ENCODE measurements around the gene OOSP1.
"Not testable (repeated sequence)": the region's sequence is repeated elsewhere in the genome, so short reads cannot be mapped to it uniquely, and the experiment has no call there.

The OOSP1 gene, protein sequence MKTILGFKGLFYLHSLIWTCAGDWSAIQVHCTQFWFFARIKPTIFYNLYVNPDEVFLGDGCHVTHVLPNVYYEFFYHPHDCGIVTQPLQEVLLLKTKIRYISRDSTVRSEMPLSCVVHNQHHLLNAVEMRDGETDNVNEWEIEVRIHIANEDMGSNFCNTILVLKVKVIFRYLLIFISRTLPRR

DNA sequence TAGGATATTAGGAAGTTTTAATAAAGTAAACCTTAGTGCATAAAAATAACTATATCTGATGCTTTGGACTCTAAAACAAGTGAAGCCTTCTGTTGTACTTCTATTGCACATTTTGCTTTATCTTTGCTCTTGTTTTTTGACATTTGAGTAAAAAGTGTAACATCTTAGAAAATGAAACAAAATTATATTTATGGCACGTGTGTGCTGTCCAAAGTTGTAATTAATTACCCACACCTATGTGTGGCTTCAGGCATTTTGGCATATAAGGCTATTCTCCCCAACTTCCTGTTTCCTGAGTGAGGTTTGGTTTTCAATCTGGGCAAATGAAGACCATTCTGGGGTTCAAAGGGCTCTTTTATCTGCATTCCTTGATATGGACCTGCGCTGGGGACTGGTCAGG, at the start of gene OOSP1:
TSS of gene OOSP1 (plus strand) at position 301 of the 400 bp plus-strand sequence. CDS start at position 324, 23 bp downstream.
- DNase-seq = no peak

DNA sequence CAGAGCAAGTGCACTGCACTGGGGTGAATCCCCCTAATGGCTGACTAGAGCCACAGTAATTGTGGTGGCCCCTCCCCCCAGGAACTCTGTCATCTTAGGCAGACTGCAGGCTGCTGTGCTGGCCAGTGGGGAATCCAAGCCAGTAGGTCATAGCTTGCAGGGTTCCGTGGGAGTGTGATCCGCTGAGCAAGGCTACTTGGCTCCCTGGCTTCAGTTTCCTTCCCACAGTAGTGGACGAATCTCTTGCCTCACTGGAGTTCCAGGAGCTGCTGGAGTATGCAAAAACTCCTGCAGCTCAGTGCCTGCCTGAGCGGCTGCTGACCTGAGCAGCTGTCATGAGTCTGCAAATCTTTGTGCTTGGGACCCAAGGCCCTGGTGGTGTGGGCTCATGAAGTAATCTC, 46.5 kb upstream of the OOSP1 start:
- DNase-seq = no peak

DNA sequence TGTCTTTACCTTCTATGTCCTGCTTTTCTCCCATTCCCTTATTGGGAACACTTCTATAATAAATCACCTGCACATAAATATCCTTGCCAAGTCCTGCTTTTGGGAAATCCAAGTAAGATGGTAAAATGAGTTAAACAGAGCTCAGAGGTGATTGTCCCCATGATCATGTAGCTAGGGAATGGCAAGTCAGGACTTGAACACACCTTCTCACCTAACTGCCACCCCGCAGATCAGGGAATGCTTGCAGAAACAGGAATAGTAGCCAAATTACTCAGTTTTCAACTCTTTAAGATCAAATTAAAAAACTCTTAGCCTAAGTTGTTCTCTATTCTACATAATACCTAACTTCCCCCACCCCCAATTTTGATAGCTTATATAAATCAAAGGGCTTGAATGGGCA, 43.6 kb upstream of the OOSP1 start:
- DNase-seq = no peak

DNA sequence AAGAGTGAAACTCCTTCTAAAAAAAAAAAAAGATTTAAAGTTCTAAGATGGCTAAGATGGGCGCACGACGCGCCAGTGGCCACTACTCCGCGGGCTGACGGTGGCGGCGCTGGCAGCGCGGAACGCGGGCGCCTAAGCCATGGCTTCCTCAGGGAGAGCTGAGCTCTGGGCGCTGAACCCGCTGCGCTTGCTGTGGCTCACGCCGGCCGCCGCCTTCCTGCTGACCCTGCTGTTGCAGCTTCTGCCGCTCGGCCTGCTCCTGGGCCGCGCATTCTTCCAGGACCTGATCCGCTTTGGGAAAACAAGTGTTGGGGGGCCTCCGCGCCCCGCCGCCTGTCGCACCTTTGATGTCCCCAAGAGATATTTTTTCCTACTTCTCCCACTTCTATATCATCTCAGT, 40.2 kb upstream of the OOSP1 start:
- no peak for DNase-seq

DNA sequence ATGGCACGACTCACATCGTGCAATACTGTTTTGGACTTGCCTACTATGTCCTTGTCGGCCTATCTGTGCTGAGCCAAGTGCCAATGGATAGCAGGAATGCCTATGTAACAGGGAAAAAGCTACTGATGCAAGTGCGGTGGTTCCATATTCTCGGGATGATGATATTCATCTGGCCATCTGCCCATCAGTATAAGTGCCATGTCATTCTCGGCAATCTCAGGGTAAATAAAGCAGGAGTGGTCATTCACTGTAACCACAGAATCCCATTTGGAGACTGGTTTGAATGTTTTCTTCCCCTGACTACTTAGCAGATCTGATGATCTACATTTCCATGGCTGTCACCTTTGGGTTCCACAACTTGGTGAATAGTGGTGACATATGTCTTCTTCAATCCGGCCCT, 39.6 kb upstream of the OOSP1 start:
- no peak for DNase-seq

DNA sequence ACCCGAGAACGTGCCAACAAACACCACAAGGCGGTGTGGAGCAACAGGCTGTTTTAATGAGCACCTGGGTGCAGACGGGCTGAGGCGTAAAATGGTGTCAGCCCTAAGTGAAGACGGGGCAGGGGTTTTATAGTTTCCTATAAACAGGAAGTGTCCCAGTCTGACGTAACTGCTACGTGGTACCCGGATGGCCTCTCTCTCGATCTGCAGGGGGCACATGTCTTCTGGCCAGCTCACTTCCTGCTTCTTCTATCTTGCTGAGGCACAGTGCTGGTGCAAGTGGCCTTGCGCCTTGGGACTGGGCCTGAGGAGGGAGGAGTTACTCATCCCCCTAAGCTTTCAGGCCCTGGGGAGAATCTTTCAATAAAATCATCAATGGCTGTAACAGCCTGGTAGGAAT, 38.7 kb upstream of the OOSP1 start:
- DNase-seq = no peak

DNA sequence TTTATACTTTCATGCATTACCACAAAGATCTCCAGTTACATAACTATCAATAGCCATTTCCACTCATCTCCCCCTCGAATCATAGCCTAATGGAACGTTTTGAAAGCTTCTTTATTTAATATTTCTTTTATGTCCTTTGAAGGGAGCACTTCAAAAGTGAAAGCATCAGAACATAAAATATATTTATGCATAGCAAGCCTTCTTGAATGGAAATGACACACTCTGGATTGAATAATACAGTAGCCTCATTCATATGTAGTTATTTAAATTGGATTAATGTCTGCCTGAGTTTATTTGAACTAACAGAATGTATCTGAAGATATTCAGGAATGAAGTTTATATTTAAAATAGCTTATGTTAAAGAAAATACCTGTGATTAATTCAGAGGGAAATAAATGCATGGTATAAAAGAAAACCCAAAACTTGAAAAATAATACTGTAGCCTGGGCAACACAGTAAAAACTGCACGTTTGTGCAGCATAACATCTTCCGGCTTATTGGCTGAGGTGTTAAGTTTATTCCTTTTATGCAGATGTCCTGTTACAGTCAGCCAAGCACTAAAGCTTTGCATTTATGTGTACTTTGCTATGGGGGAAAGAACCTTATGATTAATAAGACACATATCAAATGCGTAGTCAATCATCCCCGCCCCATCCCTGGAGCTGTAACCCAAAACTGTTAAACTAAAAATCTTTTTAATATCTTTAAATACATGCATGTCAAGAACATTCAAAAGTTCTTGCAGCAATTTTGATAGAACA, 37.7 kb upstream of the OOSP1 start:
- DNase-seq = no peak

DNA sequence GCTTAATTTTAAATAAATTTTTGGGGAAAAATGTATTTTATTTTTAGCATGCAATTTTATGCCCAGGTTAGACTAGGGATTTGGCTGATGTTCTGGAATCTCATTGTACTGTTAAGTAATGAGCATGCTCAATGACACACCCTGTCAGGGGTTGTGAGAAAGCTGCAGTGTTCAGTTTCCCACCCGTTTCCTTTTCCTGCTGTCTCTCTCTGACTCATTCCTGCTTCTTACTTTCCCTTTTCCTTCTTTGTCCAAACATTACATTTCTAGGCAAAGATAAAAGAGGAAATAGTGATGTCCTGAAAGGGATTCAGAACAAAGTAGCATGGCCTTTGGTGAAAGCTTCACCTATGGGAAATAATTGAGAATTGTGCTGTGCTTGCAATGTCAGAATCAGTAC, 36.9 kb upstream of the OOSP1 start:
- DNase-seq = no peak

DNA sequence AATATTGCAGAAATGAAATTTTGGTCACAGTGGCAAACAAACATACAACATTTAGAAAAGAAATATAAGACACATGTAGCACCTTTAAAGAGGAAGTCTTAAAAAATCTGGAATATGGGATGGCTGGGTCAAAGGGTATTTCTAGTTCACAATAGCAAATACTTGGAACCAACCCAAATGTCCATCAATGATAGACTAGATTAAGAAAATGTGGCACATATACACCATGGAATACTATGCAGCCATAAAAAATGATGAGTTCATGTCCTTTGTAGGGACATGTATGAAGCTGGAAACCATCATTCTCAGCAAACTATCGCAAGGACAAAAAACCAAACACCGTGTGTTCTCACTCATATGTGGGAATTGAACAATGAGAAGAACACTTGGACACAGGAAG, 34.7 kb upstream of the OOSP1 start:
- DNase-seq = not testable (repeated sequence)

DNA sequence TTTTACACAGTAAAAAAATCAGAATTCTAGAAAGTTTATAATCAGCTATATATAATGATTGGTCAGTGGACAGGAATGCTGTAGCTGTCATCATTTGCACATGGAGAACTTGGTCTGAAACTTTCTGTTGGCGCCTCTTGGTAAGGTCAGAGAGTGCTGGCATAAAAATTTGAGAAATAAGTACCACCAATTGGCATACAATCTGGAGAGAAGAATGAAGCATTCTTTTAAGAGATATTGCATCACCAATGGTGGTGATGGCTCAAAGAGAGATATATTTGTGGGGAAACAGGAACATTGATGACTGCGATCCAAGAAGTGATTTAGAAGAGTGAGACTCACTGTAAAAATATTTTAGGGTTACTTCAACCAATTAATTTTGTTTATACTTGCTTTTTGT, 19.8 kb upstream of the OOSP1 start:
- no peak for DNase-seq

DNA sequence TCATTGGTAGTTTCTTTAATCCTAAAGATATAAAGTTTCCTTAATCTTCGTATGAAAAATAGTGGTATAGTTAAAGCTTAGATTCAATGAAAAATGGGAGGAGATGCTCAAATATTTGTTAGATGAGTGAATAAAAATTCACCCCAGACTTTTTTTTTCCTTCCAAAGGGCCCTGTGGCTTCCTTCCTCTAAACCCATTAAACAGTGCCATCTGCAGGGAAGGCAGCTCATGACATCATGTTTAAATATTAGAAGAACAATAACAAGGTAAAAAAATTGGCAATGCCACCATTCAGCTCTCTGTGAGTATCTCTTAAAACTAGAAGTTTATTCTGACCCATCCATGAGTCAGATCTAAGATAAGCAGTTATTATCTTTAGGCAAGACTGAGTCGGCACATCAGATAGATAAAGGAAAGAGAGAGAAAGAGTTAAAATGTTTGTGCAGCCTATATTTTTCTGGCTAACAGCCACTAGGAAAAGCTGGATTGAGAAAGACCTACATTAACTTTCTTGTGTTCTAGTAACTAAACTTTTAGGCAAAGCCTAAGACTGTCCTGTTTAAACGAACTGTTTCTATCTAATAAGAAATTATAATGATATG, 19.1 kb upstream of the OOSP1 start:
- no peak for DNase-seq

DNA sequence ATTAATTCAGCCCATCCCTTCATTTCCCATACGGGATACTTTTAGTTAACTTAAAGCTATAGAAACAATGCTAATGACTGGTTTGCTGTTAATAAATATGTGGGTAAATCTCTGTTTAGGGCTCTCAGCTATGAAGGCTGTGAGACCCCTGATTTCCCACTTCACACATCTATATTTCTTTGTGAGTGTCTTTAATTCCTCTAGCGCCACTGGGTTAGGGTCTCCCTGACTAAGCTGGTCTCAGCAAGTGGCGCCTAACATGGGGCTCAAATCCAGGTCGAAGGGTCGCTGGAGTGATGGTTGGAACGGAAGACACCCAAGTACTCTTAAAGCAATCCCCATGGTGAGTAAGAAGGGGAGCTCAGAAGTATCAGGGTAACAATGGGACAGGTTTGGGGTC, 14.4 kb upstream of the OOSP1 start:
- DNase-seq = no peak

DNA sequence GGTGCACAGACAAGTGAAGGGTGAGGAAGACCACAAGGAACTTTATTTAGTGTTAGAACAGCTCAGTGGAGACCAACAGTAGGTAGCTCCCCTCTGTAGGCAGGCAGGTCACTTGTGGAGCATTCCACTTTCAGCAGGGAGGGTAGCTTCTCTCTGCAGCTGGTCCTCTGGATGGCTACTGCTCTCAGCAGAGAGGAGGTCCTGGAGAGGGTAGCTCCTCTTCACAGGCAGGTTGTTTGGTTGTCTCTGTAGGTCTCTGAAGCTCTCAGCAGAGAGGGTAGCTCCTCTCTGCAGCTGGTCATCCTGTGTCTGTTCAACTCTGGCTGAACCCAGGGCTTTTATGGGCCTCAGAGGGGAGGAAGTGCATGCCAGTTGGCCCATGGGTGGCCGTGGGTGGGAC, 6.5 kb upstream of the OOSP1 start:
- DNase-seq = no peak

DNA sequence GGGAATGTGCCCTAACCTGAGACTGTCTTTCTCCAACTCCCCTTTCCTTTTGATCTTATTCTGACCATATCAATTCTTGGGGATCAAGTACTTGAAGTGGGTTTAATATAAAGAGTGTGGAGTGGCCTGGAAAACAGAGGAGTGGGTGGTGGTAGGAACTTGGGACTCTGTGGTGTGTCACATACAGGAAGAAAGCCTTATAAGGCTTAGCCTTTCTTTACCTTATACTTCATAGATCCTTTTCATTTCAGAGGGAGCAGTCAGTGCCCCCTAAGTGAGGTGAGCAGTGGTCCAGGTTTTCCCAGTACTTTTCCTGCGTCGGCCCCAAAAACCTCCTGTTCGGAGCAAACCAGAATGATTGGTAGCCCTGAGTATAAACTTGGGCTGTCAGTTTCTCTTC, 486 bp downstream of the OOSP1 start:
- DNase-seq = no peak

DNA sequence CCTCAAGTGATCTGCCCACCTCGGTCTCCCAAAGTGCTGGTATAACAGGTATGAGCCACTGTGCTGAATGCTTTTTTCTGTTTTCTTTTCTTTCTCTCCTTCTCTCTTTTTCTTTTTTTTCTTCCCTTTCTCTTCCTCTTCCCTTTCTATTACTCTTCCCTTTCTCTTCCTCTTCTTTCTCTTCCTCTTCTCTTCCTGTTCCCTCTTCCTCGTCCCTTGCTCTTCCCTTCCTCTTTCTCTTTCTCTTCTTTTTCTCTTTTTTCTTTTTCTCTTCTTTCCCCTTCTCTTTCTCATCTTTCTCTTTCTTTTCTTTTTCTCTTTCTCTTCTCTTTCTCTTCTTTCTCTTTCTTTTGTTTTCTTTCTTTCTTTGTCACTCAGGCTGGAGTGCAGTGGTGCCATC, 1.2 kb downstream of the OOSP1 start:
- DNase-seq = no peak

DNA sequence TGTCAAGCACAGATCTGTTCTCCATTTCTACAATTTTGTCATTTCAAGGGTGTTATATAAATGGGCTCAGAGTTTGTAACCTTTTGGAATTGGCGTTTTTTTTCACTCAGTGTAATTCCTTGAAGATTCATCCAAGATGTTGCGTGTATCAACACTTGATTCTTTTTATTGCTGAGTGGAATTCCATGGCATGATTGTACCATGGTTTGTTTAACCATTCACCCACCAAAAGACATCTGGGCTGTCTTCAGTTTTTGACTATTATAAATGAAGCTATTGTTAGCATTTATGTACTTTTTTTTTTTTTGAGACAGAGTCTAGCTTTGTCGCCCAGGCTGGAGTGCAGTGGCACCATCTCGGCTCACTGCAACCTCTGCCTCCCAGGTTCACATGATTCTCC, 2.9 kb downstream of the OOSP1 start:
- no peak for DNase-seq

DNA sequence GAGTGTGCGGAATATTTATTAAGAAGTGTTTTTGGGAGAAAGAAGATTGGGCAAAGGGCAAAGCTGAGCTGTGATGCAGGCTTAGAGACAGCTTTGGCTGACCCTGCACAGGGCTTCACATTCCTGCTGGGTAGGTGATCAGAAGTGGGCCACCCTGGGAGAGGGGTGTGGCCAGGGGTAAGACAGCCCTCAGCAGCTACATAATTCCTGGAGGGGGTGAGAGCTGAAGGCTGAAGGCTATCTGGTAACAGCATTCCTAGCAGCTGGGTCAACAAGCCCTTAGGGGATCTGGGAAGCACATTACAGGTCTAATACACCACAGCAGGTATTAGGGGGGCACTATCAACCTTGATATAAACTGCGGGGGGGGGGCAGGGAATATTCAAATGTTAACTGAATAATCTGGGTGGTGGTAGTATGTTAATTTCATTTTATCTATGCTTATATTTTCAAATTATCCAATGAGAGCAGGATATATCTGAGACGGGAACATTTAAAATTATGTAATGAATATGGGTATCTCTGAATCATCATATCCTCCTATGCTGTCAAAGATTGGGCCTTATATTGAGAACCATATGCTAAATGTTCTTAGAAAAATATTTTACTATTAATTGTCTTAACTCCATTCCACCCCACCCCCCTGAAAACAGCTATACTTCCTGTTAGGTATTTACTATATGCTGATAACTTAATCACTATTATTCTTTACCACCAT, 5.9 kb downstream of the OOSP1 start:
- no peak for DNase-seq

DNA sequence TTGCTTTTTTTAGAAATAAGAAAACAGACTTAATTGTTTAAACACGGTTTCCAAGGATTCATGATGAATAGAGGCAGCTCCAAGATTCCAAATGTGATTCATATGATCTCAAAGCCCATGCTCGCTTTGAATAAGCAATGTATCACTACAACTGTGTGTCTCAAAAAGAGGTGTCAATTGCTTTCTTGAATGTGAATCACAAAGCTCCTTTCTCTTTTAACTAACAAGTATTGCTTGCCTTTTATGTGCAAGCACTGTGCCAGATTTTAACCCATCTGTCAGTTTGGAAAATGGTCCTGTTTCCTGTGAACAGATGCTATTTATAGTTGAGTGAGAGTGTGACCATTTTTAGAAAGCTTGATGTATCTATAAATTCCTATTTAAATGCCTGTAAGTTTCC, 6.5 kb downstream of the OOSP1 start:
- DNase-seq = peak in 1 of 51 donors; percentile 29

DNA sequence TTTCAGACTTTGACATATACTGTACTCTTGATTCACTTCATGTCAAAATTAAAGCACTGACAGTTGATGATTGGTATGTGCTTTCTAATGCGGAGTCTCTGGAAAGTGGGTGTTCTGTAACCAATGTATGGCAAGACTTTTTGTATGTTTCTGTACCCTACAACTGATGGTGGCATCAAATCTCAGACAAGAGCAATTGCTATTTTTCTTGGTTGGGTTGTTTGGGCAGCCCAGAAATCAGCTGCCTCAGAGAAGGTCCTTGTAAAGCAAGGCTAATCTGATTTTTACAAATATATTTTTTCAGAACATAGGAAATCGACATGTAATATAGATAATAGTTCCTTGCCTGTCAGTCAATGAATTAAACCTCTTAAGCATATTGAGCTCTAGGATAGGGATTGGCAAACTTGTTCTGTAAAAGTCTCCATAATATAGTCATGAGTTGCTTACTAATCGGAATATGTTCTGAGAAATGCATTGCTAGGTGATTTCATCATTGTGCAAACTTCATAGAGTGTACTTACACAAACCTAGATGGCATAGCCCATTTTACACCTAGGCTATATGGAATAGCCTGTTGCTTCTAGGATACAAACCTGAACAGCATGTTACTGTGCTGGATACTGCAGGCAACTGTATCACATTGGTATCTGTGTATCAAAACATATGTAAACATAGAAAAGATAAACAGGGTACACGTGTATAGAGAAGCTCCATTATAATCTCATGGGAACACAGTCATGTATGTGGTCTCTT, 15.4 kb downstream of the OOSP1 start:
- DNase-seq = no peak

DNA sequence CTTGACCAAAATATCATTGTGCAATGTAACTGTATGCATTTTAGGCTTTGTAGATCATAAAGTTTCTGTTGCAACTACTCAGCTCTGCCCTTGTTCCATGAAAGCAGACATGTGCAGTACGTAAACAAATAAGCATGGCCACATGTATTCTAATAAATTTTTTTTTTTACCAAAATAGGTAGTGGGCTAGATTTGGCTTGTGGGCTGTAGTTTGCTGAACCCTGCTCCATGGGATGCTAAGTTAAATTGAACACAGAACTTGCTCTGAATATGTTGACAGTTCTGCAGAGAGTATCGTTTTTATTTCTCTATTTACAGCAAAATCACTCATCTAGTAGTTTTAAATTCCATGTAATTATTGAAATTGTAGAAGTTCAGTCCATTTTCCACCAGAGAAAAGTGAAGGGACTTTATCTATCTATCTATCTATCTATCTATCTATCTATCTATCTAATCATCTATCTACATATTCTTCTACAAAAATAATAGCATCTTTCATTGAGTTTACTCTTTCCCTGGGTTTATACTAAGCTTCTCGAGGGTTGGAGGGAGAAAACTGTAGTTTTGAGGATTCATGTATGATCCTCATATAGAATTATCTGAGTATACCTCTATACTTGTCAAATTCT, 16.1 kb downstream of the OOSP1 start:
- no peak for DNase-seq

DNA sequence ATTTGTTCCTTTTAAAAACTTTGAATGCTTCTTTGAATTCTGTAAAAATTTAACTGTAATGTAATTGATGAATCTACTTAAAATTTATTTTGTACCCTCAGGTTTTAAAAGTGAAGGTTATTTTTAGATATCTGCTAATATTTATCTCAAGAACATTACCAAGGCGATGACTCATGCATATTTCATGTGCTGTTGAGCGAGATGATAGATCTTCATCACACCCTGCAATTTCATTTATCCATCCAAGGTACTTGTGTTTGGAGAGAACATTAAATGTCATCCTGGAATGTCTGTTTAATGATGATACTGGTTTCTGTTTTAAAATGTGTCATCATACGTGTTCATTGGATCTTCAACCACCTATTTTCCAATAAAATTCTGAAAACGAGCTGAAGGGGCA, 18.9 kb downstream of the OOSP1 start:
- DNase-seq = peak in 1 of 51 donors; percentile 1

Measured in hypothalamus (tissue), 51 donors.